ENCODE measurements around the gene PLXNA4. TPM values are rescaled to one million over a fixed set of nuclear protein-coding genes. Genes with fewer than 3 reads are reported as not detected.

The PLXNA4 gene
- total RNA-seq, 1 experiment from 2014 or later: 0.10 TPM

DNA sequence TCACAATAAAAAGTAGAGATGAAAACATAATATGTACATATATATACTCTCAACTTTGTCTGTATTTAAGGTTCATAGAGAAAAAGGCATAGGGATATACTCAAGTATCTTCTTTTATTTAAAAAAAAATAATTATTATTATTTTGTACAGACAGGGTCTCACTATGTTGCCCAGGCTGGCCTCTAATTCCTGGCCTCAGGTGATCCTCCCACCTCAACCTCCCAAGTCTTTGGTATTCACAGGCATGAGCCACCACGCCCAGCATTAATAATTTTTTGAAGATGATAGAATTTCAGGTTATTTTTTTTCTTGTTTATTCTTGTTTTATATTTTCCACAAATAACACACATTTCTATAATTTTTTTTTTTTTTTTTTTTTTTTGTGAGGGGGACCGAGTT lies 113.8 kb downstream of the PLXNA4 start:
- no peaks in the 10 kb centered on the region for H3K9me3 ChIP-seq (ENCODE audit: control insufficient read depth, insufficient read depth, low read depth, low read length)
- POLR2A ChIA-PET: no interaction called here
- DNase-seq (ENCODE audit: low read depth, low spot score): no peak
- TF ChIP-seq SIN3A (IDR thresholded peaks at IDR 0.05; ENCODE audit: borderline replicate concordance, insufficient read depth, low read depth, low read length) (no peak), TCF7L2 (IDR thresholded peaks at IDR 0.05; ENCODE audit: low read depth, low read length) (no peak), POLR2AphosphoS5 (IDR thresholded peaks at IDR 0.05; ENCODE audit: low read depth, low read length) (no peak)
- TF ChIP-seq, protein P1, sequence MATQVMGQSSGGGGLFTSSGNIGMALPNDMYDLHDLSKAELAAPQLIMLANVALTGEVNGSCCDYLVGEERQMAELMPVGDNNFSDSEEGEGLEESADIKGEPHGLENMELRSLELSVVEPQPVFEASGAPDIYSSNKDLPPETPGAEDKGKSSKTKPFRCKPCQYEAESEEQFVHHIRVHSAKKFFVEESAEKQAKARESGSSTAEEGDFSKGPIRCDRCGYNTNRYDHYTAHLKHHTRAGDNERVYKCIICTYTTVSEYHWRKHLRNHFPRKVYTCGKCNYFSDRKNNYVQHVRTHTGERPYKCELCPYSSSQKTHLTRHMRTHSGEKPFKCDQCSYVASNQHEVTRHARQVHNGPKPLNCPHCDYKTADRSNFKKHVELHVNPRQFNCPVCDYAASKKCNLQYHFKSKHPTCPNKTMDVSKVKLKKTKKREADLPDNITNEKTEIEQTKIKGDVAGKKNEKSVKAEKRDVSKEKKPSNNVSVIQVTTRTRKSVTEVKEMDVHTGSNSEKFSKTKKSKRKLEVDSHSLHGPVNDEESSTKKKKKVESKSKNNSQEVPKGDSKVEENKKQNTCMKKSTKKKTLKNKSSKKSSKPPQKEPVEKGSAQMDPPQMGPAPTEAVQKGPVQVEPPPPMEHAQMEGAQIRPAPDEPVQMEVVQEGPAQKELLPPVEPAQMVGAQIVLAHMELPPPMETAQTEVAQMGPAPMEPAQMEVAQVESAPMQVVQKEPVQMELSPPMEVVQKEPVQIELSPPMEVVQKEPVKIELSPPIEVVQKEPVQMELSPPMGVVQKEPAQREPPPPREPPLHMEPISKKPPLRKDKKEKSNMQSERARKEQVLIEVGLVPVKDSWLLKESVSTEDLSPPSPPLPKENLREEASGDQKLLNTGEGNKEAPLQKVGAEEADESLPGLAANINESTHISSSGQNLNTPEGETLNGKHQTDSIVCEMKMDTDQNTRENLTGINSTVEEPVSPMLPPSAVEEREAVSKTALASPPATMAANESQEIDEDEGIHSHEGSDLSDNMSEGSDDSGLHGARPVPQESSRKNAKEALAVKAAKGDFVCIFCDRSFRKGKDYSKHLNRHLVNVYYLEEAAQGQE (IDR thresholded peaks at IDR 0.05; ENCODE audit: insufficient read depth in 1 of 2, low read depth in 2 of 2, low read length in 1 of 2): no peak
- TF ChIP-seq, protein P2, sequence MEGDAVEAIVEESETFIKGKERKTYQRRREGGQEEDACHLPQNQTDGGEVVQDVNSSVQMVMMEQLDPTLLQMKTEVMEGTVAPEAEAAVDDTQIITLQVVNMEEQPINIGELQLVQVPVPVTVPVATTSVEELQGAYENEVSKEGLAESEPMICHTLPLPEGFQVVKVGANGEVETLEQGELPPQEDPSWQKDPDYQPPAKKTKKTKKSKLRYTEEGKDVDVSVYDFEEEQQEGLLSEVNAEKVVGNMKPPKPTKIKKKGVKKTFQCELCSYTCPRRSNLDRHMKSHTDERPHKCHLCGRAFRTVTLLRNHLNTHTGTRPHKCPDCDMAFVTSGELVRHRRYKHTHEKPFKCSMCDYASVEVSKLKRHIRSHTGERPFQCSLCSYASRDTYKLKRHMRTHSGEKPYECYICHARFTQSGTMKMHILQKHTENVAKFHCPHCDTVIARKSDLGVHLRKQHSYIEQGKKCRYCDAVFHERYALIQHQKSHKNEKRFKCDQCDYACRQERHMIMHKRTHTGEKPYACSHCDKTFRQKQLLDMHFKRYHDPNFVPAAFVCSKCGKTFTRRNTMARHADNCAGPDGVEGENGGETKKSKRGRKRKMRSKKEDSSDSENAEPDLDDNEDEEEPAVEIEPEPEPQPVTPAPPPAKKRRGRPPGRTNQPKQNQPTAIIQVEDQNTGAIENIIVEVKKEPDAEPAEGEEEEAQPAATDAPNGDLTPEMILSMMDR (IDR thresholded peaks at IDR 0.05): no peak
- in situ Hi-C loops (cut with HindIII; ENCODE audit: low pct_unique_long_range_greater_than_20kb, low sequenced_read_pairs) (no loop called here), intact Hi-C loops (cut with micrococcal nuclease; ENCODE audit: unreplicated experiment) (no loop called here)
- ATAC-seq: no peak
- H3K27me3 ChIP-seq (ENCODE audit: control insufficient read depth, insufficient read depth, low read length): no peaks in the 10 kb centered on the region; the same call in 1 of the 2 replicates
- no peaks in the 10 kb centered on the region for H3K36me3 ChIP-seq (ENCODE audit: control insufficient read depth, insufficient read depth, low read length)
- no peak overlapping the region for H3K27ac ChIP-seq (ENCODE audit: low read length)
- H3K4me3 ChIP-seq (ENCODE audit: low read depth in 2 of 2, low read length in 2 of 2): no peak overlapping the region
- no peaks in the 10 kb centered on the region for H3K4me1 ChIP-seq (ENCODE audit: control insufficient read depth, insufficient read depth, low read length)
- BruUV-seq (replicated peaks): no TSS peak
- CTCF ChIA-PET: no interaction called here

DNA sequence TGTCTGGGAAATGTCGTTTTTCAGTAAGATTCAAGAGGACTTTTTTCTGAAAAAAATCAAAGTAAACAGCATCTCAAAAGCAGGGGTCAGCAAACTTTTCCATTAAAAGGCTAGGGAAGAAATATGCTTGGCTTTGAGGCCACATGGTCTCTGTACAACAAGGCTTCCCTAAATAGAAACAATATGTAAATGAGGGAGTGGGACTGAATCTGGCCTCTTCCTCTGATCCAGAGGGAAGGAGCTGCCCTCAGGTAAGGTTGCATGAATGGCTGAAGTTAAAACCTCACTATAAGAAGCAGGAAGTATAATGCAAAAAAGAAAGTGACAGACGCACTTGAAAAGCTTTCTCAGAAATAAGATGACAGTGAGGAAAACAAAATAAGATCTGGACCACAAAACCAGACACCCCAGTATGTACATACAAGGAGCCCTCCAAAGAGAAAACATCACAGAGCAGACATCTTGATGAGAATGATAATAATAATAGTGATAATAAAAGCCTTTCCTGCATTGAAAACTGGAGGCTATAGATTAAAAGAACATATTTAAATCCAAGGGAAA lies 115.2 kb downstream of the PLXNA4 start:
- ATAC-seq (no peak), DNase-seq (ENCODE audit: low read depth, low spot score) (no peak)
- Histone ChIP-seq H3K27me3 (ENCODE audit: control insufficient read depth, insufficient read depth, low read length) (peaks cover 2% of the 10 kb centered on the region; the same call in 1 of the 2 replicates), H3K4me3 (ENCODE audit: low read depth in 2 of 2, low read length in 2 of 2) (no peak overlapping the region), H3K9me3 (ENCODE audit: control insufficient read depth, insufficient read depth, low read depth, low read length) (no peaks in the 10 kb centered on the region), H3K4me1 (ENCODE audit: control insufficient read depth, insufficient read depth, low read length) (no peaks in the 10 kb centered on the region), H3K27ac (ENCODE audit: low read length) (no peak overlapping the region), H3K36me3 (ENCODE audit: control insufficient read depth, insufficient read depth, low read length) (no peaks in the 10 kb centered on the region)
- in situ Hi-C loops (cut with HindIII; ENCODE audit: low pct_unique_long_range_greater_than_20kb, low sequenced_read_pairs) (no loop called here), intact Hi-C loops (cut with micrococcal nuclease; ENCODE audit: unreplicated experiment) (no loop called here)
- TF ChIP-seq, protein P2 (IDR thresholded peaks at IDR 0.05): no peak
- TF ChIP-seq SIN3A (IDR thresholded peaks at IDR 0.05; ENCODE audit: borderline replicate concordance, insufficient read depth, low read depth, low read length) (no peak), POLR2AphosphoS5 (IDR thresholded peaks at IDR 0.05; ENCODE audit: low read depth, low read length) (no peak), TCF7L2 (IDR thresholded peaks at IDR 0.05; ENCODE audit: low read depth, low read length) (no peak)
- TF ChIP-seq, protein P1 (IDR thresholded peaks at IDR 0.05; ENCODE audit: insufficient read depth in 1 of 2, low read depth in 2 of 2, low read length in 1 of 2): no peak
- ChIA-PET CTCF (no interaction called here), POLR2A (no interaction called here)
- BruUV-seq (replicated peaks): no TSS peak

All from Panc1 (cell line).